8988T (cell line): ENCODE results near the gene CADM1.

Experiments used
- DNase-seq: peaks from one replicate; pipeline ENCODE4 v3.0.0; 2011

Gene CADM1

DNA sequence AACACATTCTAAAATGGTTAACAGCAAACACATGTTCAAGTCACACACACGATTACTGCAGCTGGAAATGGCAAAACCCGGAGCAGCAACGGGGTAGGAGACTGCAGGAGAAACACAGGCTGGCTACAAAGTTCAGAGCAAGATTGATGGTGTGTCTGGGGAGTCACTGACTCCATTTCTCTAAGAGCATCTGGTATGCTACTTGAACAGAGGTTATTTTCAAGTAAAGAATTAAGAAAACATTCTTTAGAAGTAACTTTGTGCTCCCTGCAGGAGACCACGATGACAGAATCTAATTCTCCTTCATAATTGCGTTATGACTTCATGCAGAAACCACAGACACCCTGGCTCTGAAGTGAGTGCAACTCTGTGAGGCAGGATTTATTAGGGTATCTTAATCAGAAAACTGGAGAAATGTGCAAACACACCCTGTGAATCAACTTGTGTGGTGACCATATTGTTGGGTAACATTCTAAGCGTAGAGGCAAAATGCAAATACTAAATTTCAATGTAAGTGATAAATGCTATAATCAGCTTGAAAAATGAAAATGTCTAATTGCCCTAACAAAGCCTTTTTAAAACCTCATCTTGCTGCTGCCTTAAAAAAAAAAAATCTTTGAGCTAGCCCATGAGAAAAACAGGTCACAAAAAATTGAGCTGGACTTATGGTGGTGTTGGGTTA is 303.0 kb downstream of the CADM1 start:
- no peak for DNase-seq

DNA sequence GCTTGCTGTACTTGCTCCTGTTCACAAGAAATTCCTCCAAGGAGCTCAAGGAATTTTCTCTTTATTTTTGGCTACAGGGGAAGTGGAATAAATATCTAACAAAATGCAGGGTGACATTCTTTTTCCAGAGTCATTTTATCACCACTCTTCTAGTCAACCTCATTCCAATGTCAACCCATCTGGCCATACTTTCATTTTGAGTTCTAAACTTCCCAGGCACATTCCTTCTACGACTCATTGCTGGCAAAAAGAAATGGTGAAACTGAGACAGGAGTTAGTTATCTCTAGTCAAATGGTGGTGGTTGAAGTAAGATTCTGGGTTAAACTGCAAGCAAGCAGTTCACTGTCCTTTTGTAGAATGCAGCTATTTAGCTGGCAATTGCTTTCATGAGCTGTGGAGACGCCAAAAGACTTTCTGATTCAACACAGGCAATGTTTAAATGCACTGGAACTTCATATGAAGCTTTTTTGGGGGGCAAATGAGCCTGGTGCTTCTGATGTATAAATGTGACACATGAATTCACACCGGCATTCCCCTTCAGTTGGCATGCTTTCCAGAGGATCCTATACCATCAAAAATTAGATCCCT is 304.6 kb downstream of the CADM1 start:
- DNase-seq = no peak

DNA sequence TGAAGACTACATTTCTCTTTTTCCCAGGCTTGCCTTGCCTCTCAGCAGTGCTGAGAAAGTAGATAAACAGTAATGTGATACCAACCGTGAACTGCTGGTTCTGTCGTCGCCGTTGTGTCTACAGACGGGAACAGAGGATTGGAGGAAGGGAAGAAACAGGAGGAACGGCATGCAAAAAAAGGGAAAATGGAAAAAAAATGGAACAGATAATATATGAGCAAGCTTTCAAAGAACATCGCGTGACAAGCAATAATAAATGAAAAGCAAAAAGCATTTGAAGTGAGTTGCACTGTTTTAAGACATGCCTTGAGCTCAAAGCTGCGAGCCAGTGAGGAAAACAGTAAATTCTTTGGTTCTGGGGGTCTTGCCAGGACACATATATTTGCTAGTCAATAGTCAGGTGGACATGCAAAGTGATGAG is 305.9 kb downstream of the CADM1 start:
- no peak for DNase-seq

GRCh38 chr11:115197433-115197832 is 306.8 kb downstream of the CADM1 start:
- no peak for DNase-seq

- DNase-seq = no peak
These were observed 307.2 kb downstream of the CADM1 start for GRCh38 chr11:115197031-115197430.

GRCh38 chr11:115194802-115195110 is 309.5 kb downstream of the CADM1 start:
- no peak for DNase-seq

DNA sequence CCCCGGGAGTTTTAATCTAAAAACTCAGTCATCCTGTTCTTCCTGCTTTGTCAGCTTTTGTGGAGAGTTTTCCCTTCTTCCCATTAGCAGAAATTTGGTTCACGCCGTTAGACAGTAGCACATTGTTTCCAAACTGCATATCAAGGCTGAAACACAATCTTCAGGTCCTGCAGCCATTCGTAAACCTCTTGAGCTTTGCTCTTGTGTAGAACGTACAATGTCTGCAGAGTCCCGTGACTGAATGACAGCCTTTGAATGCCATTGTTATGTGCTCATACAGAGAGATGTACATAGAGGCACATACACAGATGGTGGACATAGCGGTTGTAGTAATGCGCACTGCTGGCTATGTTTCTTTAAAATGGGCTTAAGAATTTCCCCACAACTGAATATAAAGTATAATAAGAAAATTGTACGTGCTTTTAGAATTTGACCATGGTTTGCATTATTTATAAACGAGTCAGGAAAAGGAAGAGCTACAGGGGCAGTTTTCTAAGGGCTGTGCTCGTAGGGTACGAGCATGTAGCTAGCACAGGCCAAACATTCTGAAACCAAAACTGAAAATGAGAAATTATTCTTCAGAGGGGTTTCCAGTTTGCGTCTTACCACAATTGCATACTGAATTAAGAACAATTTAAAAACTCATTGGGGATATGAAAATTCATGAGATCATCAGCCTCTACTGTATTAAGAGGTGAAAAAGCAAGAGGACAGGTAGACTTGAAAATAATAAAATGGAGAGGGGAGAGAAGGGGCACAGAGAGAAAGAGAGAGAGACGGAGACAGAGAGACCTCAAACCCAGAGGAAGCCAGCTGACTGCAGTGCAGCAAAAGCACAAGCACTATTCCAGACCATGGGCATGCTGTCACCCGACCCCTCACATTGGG is 310.1 kb downstream of the CADM1 start:
- no peak for DNase-seq

DNA sequence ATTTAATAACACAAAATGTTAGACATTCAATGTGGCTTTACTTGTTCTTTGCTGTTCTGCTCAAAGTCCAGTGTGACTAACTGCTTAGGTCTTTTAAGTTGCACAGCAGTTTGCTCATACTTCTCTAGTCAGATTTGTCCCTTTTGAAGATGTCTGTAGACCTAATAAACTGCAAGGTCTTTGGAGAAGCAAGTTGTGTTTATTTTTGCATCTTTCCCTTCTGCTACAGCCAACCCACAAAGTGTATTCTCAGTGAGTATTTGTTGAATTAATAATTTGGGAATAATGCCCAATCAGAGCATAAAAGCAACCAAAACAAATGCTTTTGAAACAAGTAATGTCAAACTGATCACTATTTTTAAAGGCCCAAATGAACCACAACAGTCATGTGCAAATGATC is 312.5 kb downstream of the CADM1 start:
- DNase-seq = no peak

DNA sequence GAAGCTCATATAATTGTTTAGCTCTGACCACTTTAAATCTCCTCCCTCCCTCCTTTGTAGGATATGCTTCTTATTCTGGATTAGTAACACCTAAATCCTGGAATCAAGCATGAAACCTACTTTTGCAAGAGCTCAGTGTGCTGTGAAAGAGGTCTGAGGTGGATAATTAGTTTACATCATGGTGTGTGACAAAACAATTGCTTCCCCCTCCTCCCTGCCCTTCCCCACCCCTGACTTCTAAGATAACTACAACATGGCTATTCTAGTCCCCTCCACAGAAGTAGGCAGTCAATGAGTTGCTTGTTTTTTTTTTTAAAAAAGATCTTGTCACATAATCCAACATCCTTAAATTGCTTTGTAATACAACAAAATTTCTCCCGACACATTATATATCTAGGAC is 314.0 kb downstream of the CADM1 start:
- no peak for DNase-seq

DNA sequence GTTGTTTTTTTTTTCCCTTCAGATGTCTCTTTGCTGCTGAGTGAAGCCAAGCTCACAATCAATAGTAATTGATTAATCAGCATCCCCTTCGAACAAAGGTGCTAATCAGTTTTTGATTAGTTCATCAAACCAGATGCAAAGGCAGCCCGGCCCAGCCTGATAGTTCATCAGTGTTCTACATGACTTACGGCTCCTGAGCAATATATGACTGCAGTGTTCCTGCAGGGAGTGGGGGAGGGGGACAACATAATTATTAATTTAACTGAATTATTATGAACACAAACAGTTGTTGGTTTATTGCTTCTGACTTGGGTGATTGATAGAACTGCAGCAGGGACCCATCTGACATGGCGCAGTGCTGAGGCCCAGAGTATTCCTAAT is 315.3 kb downstream of the CADM1 start:
- DNase-seq = no peak

DNA sequence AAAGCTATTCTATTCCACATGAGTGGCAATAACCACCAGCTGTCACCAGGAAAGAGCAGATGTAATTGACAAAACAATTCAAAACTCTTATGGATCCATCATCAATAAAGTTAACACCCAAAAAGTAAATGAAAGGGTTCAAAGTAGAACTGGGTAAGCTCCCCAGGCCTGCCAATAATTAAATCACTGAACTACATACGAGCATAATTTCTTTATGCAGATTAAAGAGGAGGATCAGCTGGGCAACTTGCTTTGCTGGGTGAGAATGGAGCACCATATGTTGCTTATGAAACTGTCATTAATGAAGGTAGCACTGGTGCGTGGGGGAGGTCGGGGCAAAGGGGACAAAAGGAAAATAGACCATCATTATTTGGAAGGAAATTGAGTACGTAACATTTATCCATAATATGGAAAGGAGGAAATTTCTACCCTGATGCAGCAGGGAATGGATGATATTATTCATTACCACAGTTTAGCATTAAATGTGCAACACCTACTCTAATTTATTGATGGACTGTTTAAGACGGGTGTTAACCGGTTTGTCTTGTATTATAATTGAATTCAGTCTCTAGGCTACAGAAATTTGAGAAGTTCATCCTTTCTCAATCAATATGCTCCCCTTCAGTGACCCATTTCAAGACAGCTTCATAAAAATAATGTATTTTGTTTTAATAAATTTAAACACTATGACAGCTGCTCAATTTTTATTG is 315.9 kb downstream of the CADM1 start:
- no peak for DNase-seq

- DNase-seq = no peak
These were observed 318.3 kb downstream of the CADM1 start for GRCh38 chr11:115185931-115186330.

- DNase-seq = no peak
These were observed 318.7 kb downstream of the CADM1 start for GRCh38 chr11:115185507-115185906.

GRCh38 chr11:115184901-115185300 is 319.3 kb downstream of the CADM1 start:
- no peak for DNase-seq

- DNase-seq = no peak
These were observed 320.4 kb downstream of the CADM1 start for GRCh38 chr11:115183830-115184229.

- no peak for DNase-seq
These were observed 321.1 kb downstream of the CADM1 start for GRCh38 chr11:115183136-115183535.

GRCh38 chr11:115182282-115182955 is 321.8 kb downstream of the CADM1 start:
- no peak for DNase-seq

DNA sequence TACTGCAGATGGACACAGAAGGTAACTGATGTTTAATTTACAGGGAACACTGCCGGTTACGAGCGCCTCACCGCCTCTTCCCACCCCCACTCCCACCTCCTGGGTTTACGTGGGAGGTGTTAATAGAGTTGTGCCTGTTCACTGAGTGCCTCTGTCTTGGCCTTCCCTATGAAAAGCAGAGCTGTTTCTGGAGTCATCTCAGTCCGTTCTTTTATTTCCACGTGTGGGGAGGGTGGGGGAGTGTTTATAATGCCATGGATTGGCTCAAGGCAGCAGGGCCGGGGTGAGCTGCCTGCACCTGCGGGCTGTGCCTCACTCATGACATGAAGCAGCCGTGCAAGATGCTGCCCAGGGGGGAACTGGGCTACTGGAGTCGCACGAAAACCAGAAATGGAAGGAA is 322.7 kb downstream of the CADM1 start:
- DNase-seq = no peak

GRCh38 chr11:115180272-115180671 is 323.9 kb downstream of the CADM1 start:
- DNase-seq = no peak

- no peak for DNase-seq
These were observed 324.6 kb downstream of the CADM1 start for GRCh38 chr11:115179636-115180035.

DNA sequence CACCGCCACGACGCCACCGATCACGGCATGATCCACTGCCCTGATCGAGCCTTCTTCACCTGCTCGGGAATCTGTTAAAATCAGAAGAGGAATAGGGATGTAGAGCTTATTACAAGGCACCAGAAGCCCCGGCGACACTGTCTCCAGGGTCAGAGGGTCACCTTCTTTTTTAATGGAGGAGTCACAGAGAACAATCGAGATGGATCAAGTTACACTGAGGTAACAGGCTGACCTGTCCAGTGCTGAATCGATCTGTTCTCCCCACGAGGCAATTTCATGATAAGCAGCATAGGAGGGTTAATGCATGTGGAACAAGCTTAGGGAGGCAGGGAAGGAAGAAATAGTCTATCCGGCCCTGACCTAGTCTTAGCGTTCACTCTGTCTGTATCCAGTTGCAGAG is 325.5 kb downstream of the CADM1 start:
- no peak for DNase-seq

DNA sequence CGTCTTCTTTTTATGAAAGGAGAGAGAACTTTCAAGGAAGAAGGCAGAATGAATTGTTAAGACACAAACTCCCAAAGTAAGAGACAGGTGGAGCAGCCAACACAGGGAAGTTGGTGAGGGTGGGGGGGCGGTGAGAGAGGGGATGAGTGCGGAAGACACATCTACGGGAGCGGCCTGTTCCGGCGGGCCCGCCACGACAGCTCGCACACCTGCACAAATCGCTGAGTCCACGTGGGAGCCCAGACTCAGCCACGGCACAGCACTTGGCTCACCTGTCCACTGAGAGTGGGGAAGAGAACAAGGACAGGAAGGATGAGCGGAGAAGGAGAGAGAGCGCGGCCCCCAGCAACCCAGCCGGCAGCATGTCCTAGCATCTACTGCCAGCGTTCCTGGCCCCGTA is 331.1 kb downstream of the CADM1 start:
- DNase-seq = no peak
